PC-9 (cell line): ENCODE measurements around the gene PPFIBP1. TPM values are rescaled to one million over a fixed set of nuclear protein-coding genes. Genes with fewer than 3 reads are reported as not detected.

ENCODE experiments used
- BruUV-seq: library from RNA; stranded (reverse); fragments of 400-500 nt; replicated peaks from 2 replicates; lab custom pipeline; 2021; lab: Mats Ljungman, UMichigan
- CTCF ChIA-PET: fragments of 300-600 bp; sonication (Branson Sonifier 250); formaldehyde crosslinking; loops from one replicate; lab custom pipeline; 2022; ENCODE audit warnings: antibody characterized with exemption; lab: Charles Lee
- POLR2A ChIA-PET: fragments of 300-600 bp; sonication (Branson Sonifier 250); formaldehyde crosslinking; loops from one replicate; lab custom pipeline; 2022; ENCODE audit warnings: antibody characterized with exemption; ENCODE audit not compliant: unreplicated experiment; lab: Charles Lee
- DNase-seq, 2 experiments: peaks; one replicate each; pipeline versions ENCODE4 v3.0.0 to v3.0.0-alpha.2; 2015 to 2022; ENCODE audit warnings: mixed read lengths in 1 of 2
- H2AFZ ChIP-seq: fragments of 200-600 bp; sonication (generic); 2 replicates; pipeline ENCODE4 v1.8.1; 2017; ENCODE audit warnings: antibody characterized with exemption
- H3F3A ChIP-seq: fragments of 200-600 bp; sonication (generic); 2 replicates; pipeline ENCODE4 v1.8.1; 2017; ENCODE audit warnings: antibody characterized with exemption, mild to moderate bottlenecking, low read depth; ENCODE audit not compliant: insufficient read depth
- H3K27ac ChIP-seq: fragments of 200-600 bp; sonication (generic); 2 replicates; pipeline ENCODE4 v1.6.1; 2016; ENCODE audit warnings: mixed run types
- H3K27me3 ChIP-seq: fragments of 200-600 bp; sonication (generic); 2 replicates; pipeline ENCODE4 v1.6.1; 2016; ENCODE audit warnings: low read depth, mixed run types; ENCODE audit not compliant: insufficient read depth
- H3K36me3 ChIP-seq: fragments of 200-600 bp; sonication (generic); 2 replicates; pipeline ENCODE4 v1.6.1; 2016; ENCODE audit warnings: low read depth, mixed run types
- H3K4me1 ChIP-seq: fragments of 200-600 bp; sonication (generic); replicated peaks from 2 replicates; pipeline ENCODE4 v1.6.1; 2016; ENCODE audit warnings: mixed run types; ENCODE audit not compliant: insufficient read depth
- H3K4me2 ChIP-seq: fragments of 200-600 bp; sonication (generic); 2 replicates; pipeline ENCODE4 v1.6.1; 2017; ENCODE audit warnings: mixed run types
- H3K4me3 ChIP-seq: fragments of 200-600 bp; sonication (generic); 2 replicates; pipeline ENCODE4 v1.6.1; 2016; ENCODE audit warnings: mixed run types
- H3K79me2 ChIP-seq: fragments of 200-600 bp; sonication (generic); 2 replicates; pipeline ENCODE4 v1.6.1; 2017; ENCODE audit warnings: low read depth, mixed run types
- H3K9me2 ChIP-seq: fragments of 200-600 bp; sonication (generic); 2 replicates; pipeline ENCODE4 v1.8.1; 2017; ENCODE audit warnings: mild to moderate bottlenecking; ENCODE audit not compliant: insufficient read depth
- H3K9me3 ChIP-seq: fragments of 200-600 bp; sonication (generic); 2 replicates; pipeline ENCODE4 v1.8.1; 2016; ENCODE audit warnings: low read depth; ENCODE audit not compliant: insufficient read depth
- H4K20me1 ChIP-seq: fragments of 200-600 bp; sonication (generic); 2 replicates; pipeline ENCODE4 v1.8.1; 2017; ENCODE audit not compliant: insufficient read depth
- CTCF ChIP-seq: fragments of 200-600 bp; sonication (generic); conservative IDR thresholded peaks from 2 replicates; pipeline ENCODE4 v1.6.1; 2017; ENCODE audit warnings: mixed run types, antibody characterized with exemption, mild to moderate bottlenecking, moderate library complexity
- EZH2 ChIP-seq: fragments of 200-600 bp; sonication (generic); IDR thresholded peaks from 2 replicates; pipeline ENCODE4 v1.8.0; 2017; ENCODE audit warnings: antibody characterized with exemption, low read depth
- intact Hi-C: fragments of 100-400 bp; cut with micrococcal nuclease; formaldehyde crosslinking; loops from one replicate; pipeline ENCODE4 v1.10.0; 2022; ENCODE audit not compliant: unreplicated experiment
- total RNA-seq: library from RNA; stranded (reverse); gene quantifications from 2 replicates; pipeline ENCODE4 v1.2.3, GENCODE V29; 2021

PPFIBP1 gene
- total RNA-seq, 1 experiment from 2014 or later: 77.0 TPM

- TF ChIP-seq CTCF (no peak), EZH2 (no peak)
- ChIA-PET CTCF (interaction anchor here (0.6 kb wide), 1 partner anchor 55 kb away, joined by 4 read pairs; no protein-coding TSS in a partner anchor), POLR2A (interaction anchor here (0.6 kb wide), 1 partner anchor 873 kb away, joined by 7 read pairs; no protein-coding TSS in a partner anchor)
- no peak overlapping the region for H3K4me2 ChIP-seq
- H3K27me3 ChIP-seq: no peaks in the 10 kb centered on the region
- H3K9me2 ChIP-seq: no peaks in the 10 kb centered on the region
- no peaks in the 10 kb centered on the region for H3K9me3 ChIP-seq
- DNase-seq: no peak
- H3K4me1 ChIP-seq: peaks cover 14% of the 10 kb centered on the region
- no peaks in the 10 kb centered on the region for H4K20me1 ChIP-seq
- no peak overlapping the region for H3K4me3 ChIP-seq
- no peak overlapping the region for H2AFZ ChIP-seq
- H3K36me3 ChIP-seq: no peaks in the 10 kb centered on the region
- intact Hi-C loops: no loop called here
- H3F3A ChIP-seq: peaks cover 8% of the 10 kb centered on the region; the same call in 1 of the 2 replicates
- BruUV-seq: no TSS peak
- peaks cover 16% of the 10 kb centered on the region for H3K79me2 ChIP-seq
- H3K27ac ChIP-seq: no peak overlapping the region
These were observed 183.2 kb downstream of the PPFIBP1 start for GRCh38 chr12:27707216-27707615.

- Histone ChIP-seq H3K79me2 (peaks cover 38% of the 10 kb centered on the region), H4K20me1 (no peaks in the 10 kb centered on the region; the same call in 1 of the 2 replicates), H3K9me2 (no peaks in the 10 kb centered on the region), H3K27ac (no peak overlapping the region), H3K27me3 (no peaks in the 10 kb centered on the region), H3K36me3 (peaks cover 8% of the 10 kb centered on the region; the same call in 1 of the 2 replicates), H3K9me3 (no peaks in the 10 kb centered on the region), H3K4me3 (no peak overlapping the region; the same call in 1 of the 2 replicates), H3K4me2 (peak overlapping the region; percentile 91), H2AFZ (no peak overlapping the region), H3K4me1 (peaks cover 14% of the 10 kb centered on the region), H3F3A (peaks cover 8% of the 10 kb centered on the region; the same call in 1 of the 2 replicates)
- POLR2A ChIA-PET: interaction anchor here (0.6 to 0.7 kb wide), 2 partner anchors 238 to 361 kb away, joined by 3 to 4 read pairs; no protein-coding TSS in a partner anchor
- intact Hi-C loops: no loop called here
- no peak for DNase-seq
- no TSS peak for BruUV-seq
- TF ChIP-seq CTCF: no peak
- TF ChIP-seq EZH2: no peak
- CTCF ChIA-PET: no interaction called here
These were observed 185.4 kb downstream of the PPFIBP1 start for GRCh38 chr12:27709212-27709931.

GRCh38 chr12:27709932-27710591 lies 186.1 kb downstream of the PPFIBP1 start:
- H3K79me2 ChIP-seq: peaks cover 43% of the 10 kb centered on the region
- H3K9me3 ChIP-seq: no peaks in the 10 kb centered on the region
- TSS peak; percentile 97 for BruUV-seq
- H3K27ac ChIP-seq: peak overlapping the region; percentile 67
- H3F3A ChIP-seq: peaks cover 8% of the 10 kb centered on the region; the same call in 1 of the 2 replicates
- CTCF ChIA-PET: interaction anchor here (1.1 kb wide), 1 partner anchor 186 kb away, joined by 5 read pairs; the partner anchor contains the start of gene PPFIBP1
- intact Hi-C loops: no loop called here
- no peaks in the 10 kb centered on the region for H3K9me2 ChIP-seq
- no peaks in the 10 kb centered on the region; the same call in 1 of the 2 replicates for H4K20me1 ChIP-seq
- POLR2A ChIA-PET: interaction anchor here (0.6 to 0.7 kb wide), 3 partner anchors 237 to 1215 kb away, joined by 3 to 5 read pairs (median 4); no protein-coding TSS in a partner anchor
- H2AFZ ChIP-seq: peak overlapping the region; percentile 98
- peaks cover 14% of the 10 kb centered on the region for H3K4me1 ChIP-seq
- H3K27me3 ChIP-seq: no peaks in the 10 kb centered on the region
- TF ChIP-seq CTCF: no peak
- no peak for TF ChIP-seq EZH2
- peaks cover 13% of the 10 kb centered on the region; the same call in 1 of the 2 replicates for H3K36me3 ChIP-seq
- H3K4me2 ChIP-seq: peak overlapping the region; percentile 91
- no peak for DNase-seq
- peak overlapping the region; percentile 95 for H3K4me3 ChIP-seq
